ENCODE results near the gene DEFB112.

Gene DEFB112

GRCh38 chr6:50049829-50050228 lies at the start of gene DEFB112:
Gene DEFB112, minus strand, starts transcription at chr6:50049929. Its CDS starts 60 bp downstream, at chr6:50049869.
- DNase-seq, result no peak

DNA sequence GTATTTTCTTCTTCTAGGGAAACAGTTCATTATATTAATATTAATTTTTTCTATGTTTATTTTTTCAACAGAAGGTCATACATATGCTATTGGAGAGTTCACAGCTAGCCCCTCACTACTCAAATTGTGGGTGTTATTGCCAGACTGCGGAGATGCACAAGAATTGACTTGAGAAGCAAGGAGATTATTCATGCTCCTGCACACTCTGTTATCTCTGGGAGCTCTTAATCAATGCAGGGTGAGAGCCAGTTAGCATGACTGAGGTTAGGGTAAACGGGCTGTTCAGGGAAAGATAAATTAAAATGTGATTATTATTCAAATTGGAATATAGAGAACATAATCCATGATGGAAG lies 48.9 kb upstream of the DEFB112 start:
- DNase-seq, result no peak

- no peak for DNase-seq
Observed at GRCh38 chr6:50097966-50098640, 48.4 kb upstream of the DEFB112 start.

GRCh38 chr6:50096296-50096695 lies 46.6 kb upstream of the DEFB112 start:
- DNase-seq, result no peak

- no peak for DNase-seq
Observed at GRCh38 chr6:50093938-50094272, 44.2 kb upstream of the DEFB112 start.

- no peak for DNase-seq
Observed at GRCh38 chr6:50093116-50093937, 43.6 kb upstream of the DEFB112 start.

DNA sequence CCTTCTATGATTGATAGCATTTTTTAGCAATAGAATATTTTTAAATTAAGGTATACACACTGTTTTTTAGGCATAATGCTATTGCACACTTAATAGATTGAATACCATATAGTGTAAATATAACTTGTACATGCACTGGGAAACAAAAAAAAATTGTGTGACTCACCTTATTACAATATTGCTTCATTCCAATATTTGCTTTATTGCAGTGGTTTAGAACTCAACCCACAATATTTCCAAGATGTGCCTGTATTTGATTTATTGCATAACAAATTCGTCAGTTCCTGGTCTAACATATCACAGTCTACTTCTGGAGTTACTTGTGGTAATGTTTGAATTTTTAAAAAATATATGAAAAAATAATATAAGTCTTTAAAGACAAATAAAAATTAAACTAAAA lies 41.9 kb upstream of the DEFB112 start:
- DNase-seq, result no peak

DNA sequence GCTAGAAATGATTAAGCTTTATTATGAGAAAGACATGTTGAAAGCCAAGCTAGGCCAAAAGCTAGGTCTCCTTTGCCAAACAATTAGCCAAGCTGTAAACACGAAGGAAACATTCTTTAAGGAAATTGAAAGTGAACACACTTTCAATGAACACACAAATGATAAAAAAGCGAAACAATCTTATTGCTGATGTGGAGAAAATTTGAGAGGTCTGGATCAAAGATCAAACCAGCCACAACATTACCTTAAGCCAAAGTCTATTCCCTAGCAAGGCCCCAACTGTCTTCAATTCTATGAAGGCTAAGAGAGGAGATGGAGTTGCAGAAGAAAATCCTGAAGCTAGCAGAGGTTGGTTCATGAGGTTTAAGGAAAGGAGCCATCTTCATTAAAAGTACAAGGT lies 40.2 kb upstream of the DEFB112 start:
- no peak for DNase-seq

GRCh38 chr6:50087231-50087954 lies 37.7 kb upstream of the DEFB112 start:
- no peak for DNase-seq

GRCh38 chr6:50077385-50077784 lies 27.7 kb upstream of the DEFB112 start:
- DNase-seq, result no peak

- no peak for DNase-seq
Observed at GRCh38 chr6:50076431-50076830, 26.7 kb upstream of the DEFB112 start.

DNA sequence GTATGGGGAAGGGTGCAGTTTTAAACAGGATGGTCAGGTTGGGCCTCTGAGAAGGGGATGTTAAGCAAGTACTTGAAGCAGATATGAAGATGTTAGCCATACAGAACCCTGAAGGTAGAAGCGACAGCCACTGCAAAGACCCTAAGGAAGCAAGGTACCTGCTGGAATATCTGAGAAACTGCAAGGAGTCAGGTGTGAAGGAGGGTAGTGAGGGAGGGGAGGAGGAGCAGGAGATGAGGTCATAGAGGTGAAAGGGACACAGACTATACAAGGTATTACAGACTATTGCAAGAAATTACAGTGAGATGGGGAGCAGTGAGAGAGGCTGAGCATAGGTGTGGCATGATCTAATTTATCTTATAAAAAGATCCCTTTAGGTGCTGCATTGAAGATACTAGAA lies 22.2 kb upstream of the DEFB112 start:
- no peak for DNase-seq

DNA sequence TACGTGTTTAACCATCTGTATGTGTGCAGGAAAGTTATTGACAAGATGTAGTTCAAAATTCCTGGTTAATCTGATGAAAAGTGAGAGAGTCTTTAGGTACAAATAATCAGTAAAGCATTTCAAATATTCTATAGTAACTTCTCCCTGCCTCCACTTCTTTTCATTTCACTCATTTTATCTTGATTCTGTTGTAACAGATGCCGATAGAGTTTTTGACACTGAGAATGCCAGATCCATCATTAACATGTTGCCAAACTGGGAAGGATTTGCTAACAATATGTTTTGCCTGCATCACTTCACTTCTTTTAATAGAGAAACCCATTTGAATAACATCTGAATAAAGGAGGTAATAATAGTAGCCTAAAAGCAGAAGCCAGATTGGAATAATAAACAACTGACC lies 20.4 kb upstream of the DEFB112 start:
- DNase-seq, result no peak

DNA sequence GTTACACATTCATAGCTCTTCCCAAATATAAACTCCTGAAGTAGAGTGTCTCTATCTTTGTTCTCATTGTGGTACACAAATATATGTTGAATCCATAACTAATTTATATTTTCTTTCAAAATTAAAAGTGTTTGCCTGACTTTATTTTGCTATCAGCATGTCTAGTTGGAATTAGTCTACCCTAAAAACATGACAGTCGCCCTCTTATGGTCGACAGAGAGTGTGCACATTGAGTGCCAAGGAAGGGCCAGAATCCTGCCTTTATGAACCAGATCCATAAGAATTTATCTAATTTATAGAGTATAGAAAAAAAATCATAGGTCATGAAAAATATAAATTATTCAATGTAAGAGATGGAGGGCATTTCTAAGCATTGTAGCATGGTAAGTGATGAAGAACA lies 12.3 kb upstream of the DEFB112 start:
- DNase-seq, result no peak

DNA sequence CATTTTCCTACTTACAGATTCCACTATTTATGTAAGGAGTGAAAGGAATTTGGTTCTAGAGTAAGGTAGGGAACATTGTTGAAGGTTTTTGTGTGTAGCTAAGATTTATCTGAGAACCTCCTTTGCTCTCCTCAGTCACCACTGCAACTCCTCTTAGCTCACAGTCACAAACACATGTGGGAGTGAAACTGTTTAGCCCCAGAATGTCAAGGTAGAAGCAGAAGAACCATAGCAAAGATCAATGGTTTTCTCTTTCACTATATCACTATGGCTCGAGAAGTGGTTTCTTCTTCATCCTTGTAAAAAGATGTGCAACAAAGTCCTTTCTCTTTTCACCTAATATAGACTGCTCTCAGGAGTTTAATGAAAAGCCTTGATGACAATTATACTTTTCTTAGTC lies 6.5 kb upstream of the DEFB112 start:
- DNase-seq, result no peak

DNA sequence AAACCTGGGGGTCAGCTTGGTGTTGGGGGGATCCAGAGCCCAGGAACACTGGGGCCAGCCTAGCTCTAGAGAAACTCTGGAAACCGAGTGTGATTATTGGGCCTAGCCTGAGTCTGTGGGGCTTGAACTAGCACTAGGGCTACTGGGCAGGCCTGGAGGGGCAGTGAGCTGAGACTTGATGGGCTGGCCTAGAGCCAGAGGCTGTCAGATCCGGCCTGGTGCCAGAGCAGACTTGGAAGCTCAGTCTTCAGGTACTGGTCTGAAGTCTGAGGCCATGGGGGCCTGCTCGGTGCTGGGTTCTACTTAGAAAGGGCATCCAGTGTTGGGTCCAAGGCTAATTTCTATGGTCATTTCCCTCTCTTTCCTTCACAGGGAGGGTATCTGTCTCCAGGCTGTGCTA lies 2.7 kb downstream of the DEFB112 start:
- DNase-seq, result no peak

DNA sequence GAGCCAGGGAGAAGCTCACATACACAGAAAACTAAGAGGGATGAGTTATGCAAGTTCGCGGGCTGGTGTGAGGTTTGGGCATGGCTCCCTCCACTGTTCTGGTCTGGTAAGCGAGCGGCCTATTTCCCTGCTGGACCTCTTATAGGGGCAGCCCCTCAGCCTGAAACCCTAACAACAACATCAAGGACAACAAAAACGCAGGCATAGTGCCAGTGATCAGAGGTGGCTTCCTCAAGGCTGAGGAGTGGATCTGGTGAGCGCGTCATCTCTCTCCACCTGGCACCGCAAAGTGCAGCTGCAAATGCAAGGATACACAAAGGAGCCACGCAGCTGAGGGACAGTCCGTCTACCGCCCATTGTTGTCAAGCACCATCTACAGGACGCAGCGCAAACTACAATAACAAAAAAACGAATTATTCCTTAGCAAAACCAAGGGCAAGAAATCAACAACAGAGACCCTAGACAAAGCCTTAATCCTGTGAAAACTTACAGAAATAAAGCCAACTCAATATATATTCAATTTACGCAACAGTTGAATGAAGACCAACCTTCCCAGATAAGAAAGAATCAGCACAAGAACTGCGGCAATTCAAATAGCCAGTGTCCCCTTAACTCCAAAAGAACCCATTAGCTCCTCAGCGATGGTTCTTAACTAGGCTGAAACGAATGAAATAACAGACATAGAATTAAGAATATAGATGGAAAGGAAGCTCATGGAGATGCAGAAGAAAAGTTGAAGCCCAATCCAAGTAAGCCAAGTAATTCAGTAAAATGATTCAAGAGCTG lies 18.8 kb downstream of the DEFB112 start:
- DNase-seq, result no peak

GRCh38 chr6:50030350-50030749 lies 19.4 kb downstream of the DEFB112 start:
- DNase-seq, result no peak

DNA sequence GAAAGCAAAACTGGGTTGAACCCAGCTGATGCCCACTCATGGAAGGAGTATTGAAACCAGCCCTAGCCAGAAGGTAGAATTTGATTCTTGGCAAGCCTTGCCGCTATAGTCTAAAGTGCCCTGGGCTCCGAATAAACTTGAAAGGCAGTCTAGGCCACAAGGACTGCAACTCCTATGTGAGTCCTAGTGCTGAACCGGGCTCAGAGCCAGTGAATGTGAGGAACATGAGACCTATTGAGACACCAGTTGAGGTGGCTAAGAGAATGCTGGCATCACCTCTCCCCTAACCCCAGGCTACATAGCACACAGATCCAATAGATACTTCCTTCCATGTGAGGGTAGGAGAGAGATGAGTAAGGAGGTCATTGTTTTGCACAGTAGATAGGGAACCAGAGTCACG lies 24.5 kb downstream of the DEFB112 start:
- no peak for DNase-seq

DNA sequence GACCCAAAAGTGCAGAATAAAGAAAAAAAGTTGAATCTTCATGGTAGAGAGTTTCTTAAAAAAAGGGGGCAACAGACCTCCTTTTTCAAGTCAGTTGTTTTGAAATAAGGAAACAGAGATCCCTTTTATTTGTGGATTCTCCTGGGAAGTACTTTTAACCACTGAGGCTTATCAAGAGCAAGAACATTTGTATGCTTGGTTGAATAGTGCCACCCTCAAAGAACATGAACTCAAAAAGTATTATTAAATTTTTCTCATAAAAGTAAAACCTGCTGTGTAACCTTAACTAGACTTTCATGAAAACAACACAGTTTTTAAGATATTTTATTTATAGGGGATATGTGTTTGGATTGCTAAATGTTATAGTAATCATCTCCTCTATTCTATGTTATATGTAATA lies 27.8 kb downstream of the DEFB112 start, which contains the start of gene DEFB110:
Gene DEFB110 (minus strand): TSS at position 101 of the 400 bp plus-strand sequence. CDS start 59 bp downstream, at position 42.
- DNase-seq, result no peak

DNA sequence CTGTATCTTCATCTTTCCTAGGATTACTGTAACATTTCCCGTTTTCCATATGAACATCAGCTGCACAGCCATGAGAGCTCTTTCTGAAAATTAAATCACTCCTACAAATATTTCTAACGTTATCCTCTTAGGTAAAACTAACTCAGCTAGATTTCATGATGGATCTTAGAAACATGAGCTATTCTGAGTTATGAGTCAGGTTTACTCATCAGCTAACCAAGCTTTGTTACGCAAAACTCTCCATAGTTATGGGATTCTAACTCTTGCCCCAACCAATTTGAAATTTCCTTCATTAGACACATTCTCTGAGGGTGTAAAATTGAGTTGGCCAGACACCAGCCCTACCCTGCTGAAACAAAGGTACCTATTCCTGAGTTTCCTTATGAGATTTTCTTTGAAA lies 41.9 kb downstream of the DEFB112 start:
- DNase-seq, result no peak

GRCh38 chr6:50003139-50003538 lies 46.6 kb downstream of the DEFB112 start:
- DNase-seq, result no peak

DNA sequence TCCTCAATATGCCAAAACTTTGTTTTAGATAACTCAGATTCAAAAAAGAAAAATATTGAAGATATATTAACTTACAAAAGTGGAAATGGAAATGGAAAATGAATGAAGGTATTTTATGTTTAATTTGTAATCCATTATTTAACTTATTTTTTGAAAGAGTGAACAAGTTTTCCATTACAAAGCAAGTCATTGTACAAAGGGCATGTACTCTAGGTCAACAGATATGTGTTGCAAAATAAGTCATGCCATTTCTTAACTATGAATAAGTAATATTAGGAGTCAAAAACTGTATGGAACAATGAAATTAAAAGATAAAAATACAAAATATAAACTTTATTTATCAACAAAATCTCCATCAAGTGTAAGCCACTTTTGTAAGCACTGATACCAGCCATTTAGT lies 54.5 kb downstream of the DEFB112 start:
- DNase-seq, result no peak

All from activated CD4-positive, alpha-beta T cell treated with anti-CD3 and anti-CD28 coated beads for 4 hours (primary cell).